CD1c-positive myeloid dendritic cell (primary cell): ENCODE results near the gene EFEMP2.
"Not testable (repeated sequence)": the region's sequence is repeated elsewhere in the genome, so short reads cannot be mapped to it uniquely, and the experiment has no call there.

Experiments
- DNase-seq: peaks from one replicate; pipeline ENCODE4 v3.0.0-alpha.2; 2016; ENCODE audit errors: extremely low spot score

Gene EFEMP2

GRCh38 chr11:65854852-65855837, 17.5 kb downstream of the EFEMP2 start:
- no peak for DNase-seq

GRCh38 chr11:65854161-65854592, 18.4 kb downstream of the EFEMP2 start:
- DNase-seq = no peak

GRCh38 chr11:65853246-65853979, 19.2 kb downstream of the EFEMP2 start:
- no peak for DNase-seq

- no peak for DNase-seq
Observed at GRCh38 chr11:65852508-65853245, 19.9 kb downstream of the EFEMP2 start.

GRCh38 chr11:65851811-65852507, 20.6 kb downstream of the EFEMP2 start:
- no peak for DNase-seq

GRCh38 chr11:65851083-65851579, 21.5 kb downstream of the EFEMP2 start:
- peak; percentile 43 for DNase-seq

- DNase-seq = no peak
Observed at GRCh38 chr11:65850217-65851082, 22.1 kb downstream of the EFEMP2 start.

GRCh38 chr11:65849771-65850216, 22.8 kb downstream of the EFEMP2 start:
- no peak for DNase-seq

GRCh38 chr11:65849366-65849765, 23.2 kb downstream of the EFEMP2 start:
- no peak for DNase-seq

- DNase-seq = not testable (repeated sequence)
Observed at GRCh38 chr11:65848693-65849092, 23.9 kb downstream of the EFEMP2 start.

- DNase-seq = no peak
Observed at GRCh38 chr11:65847746-65848145, 24.9 kb downstream of the EFEMP2 start.

- DNase-seq = no peak
Observed at GRCh38 chr11:65844231-65844872, 28.2 kb downstream of the EFEMP2 start.

- DNase-seq = no peak
Observed at GRCh38 chr11:65843811-65844210, 28.8 kb downstream of the EFEMP2 start.

GRCh38 chr11:65842144-65842543, 30.5 kb downstream of the EFEMP2 start:
- no peak for DNase-seq

GRCh38 chr11:65834202-65834601, 38.4 kb downstream of the EFEMP2 start:
- no peak for DNase-seq

GRCh38 chr11:65833297-65834030, 39.1 kb downstream of the EFEMP2 start, which contains the start of gene SNX32:
SNX32 (plus strand) TSS chr11:65833963; CDS start chr11:65834066, 103 bp downstream.
- peak; percentile 96 for DNase-seq

- DNase-seq = not testable (repeated sequence)
Observed at GRCh38 chr11:65832231-65832630, 40.4 kb downstream of the EFEMP2 start.

- no peak for DNase-seq
Observed at GRCh38 chr11:65829459-65829858, 43.1 kb downstream of the EFEMP2 start.
